Activated CD4-positive, alpha-beta T cell treated with anti-CD3 and anti-CD28 coated beads, Interleukin-2, amount 50 U/mL, for 48 hours (primary cell): Measurements from ENCODE around the gene CLTC.
"Not testable (repeated sequence)": the region's sequence is repeated elsewhere in the genome, so short reads cannot be mapped to it uniquely, and the experiment has no call there.

Source experiments
- DNase-seq, 2 experiments: peaks; one replicate each; pipeline ENCODE4 v3.0.0-alpha.2; 2020

Gene CLTC

GRCh38 chr17:59634632-59635541 lies 15.2 kb downstream of the CLTC start:
- DNase-seq = no peak

- DNase-seq = no peak
Observed at GRCh38 chr17:59637611-59638310, 18.1 kb downstream of the CLTC start.

GRCh38 chr17:59638553-59638952 lies 18.9 kb downstream of the CLTC start:
- DNase-seq = no peak

GRCh38 chr17:59641799-59642484 lies 22.2 kb downstream of the CLTC start:
- DNase-seq = no peak

- no peak for DNase-seq
Observed at GRCh38 chr17:59642565-59642964, 22.9 kb downstream of the CLTC start.

- no peak for DNase-seq
Observed at GRCh38 chr17:59643159-59644140, 23.8 kb downstream of the CLTC start.

- DNase-seq = no peak
Observed at GRCh38 chr17:59647288-59647687, 27.6 kb downstream of the CLTC start.

GRCh38 chr17:59649886-59650285 lies 30.2 kb downstream of the CLTC start:
- no peak for DNase-seq

- DNase-seq = no peak
Observed at GRCh38 chr17:59650642-59651041, 30.9 kb downstream of the CLTC start.

GRCh38 chr17:59651346-59651745 lies 31.7 kb downstream of the CLTC start:
- DNase-seq = no peak

- DNase-seq = no peak
Observed at GRCh38 chr17:59652119-59652518, 32.4 kb downstream of the CLTC start.

GRCh38 chr17:59656624-59657023 lies 36.9 kb downstream of the CLTC start:
- not testable (repeated sequence) for DNase-seq

- no peak for DNase-seq
Observed at GRCh38 chr17:59666235-59666634, 46.5 kb downstream of the CLTC start.

GRCh38 chr17:59668816-59669215 lies 49.1 kb downstream of the CLTC start:
- DNase-seq = no peak

- DNase-seq = no peak
Observed at GRCh38 chr17:59669411-59669810, 49.7 kb downstream of the CLTC start.

- DNase-seq = no peak
Observed at GRCh38 chr17:59669944-59670343, 50.2 kb downstream of the CLTC start.

- no peak for DNase-seq
Observed at GRCh38 chr17:59671386-59671785, 51.7 kb downstream of the CLTC start.

GRCh38 chr17:59675231-59675630 lies 55.5 kb downstream of the CLTC start:
- no peak for DNase-seq

- DNase-seq = no peak
Observed at GRCh38 chr17:59676716-59677115, 57.0 kb downstream of the CLTC start.

- DNase-seq = no peak
Observed at GRCh38 chr17:59678918-59679317, 59.2 kb downstream of the CLTC start.

- no peak for DNase-seq
Observed at GRCh38 chr17:59680314-59680713, 60.6 kb downstream of the CLTC start.

GRCh38 chr17:59683283-59683682 lies 63.6 kb downstream of the CLTC start:
- no peak for DNase-seq
